Left lung (tissue), 10 donors: ENCODE data around the gene NMT2. TPM values are rescaled to one million over a fixed set of nuclear protein-coding genes. Genes with fewer than 3 reads are reported as not detected.

Experiments used
- ATAC-seq: fragments of 200-7000 bp; cut with Tn5 transposase; one replicate; pipeline ENCODE4 v1.9.1; 2020; ENCODE audit warnings: moderate library complexity
- DNase-seq, 4 donors: peaks; one replicate each; pipeline ENCODE4 v3.0.0-alpha.2; 2013 to 2020
- H3K27ac ChIP-seq, 2 donors: fragments of 200-600 bp; sonication (generic) in 1 of 2; one replicate each; pipeline versions ENCODE4 v1.5.0 to v1.8.0; 2020 to 2021
- H3K27me3 ChIP-seq, 2 donors: fragments of 200-600 bp; sonication (generic) in 1 of 2; one replicate each; pipeline versions ENCODE4 v1.5.0 to v1.8.0; 2020 to 2021
- H3K36me3 ChIP-seq, 2 donors: fragments of 200-600 bp; sonication (generic) in 1 of 2; one replicate each; pipeline versions ENCODE4 v1.5.0 to v1.8.0; 2020 to 2021
- H3K4me1 ChIP-seq, 2 donors: fragments of 200-600 bp; one replicate each; pipeline ENCODE4 v1.8.0; 2021
- H3K4me3 ChIP-seq, 2 donors: fragments of 200-600 bp; sonication (generic) in 1 of 2; one replicate each; pipeline versions ENCODE4 v1.5.0 to v1.8.0; 2020 to 2021; ENCODE audit warnings: mild to moderate bottlenecking in 1 of 2
- H3K9me3 ChIP-seq, 2 donors: fragments of 200-600 bp; sonication (generic) in 1 of 2; one replicate each; pipeline versions ENCODE4 v1.5.0 to v1.8.0; 2020 to 2021
- intact Hi-C, 2 donors: fragments of 100-400 bp; cut with DNase I; formaldehyde crosslinking; loops; one replicate each; pipeline versions ENCODE4 v1.11.2 to v1.14.2; 2022
- polyA plus RNA-seq, 6 donors: library from polyadenylated mRNA; unstranded; fragments of 120-200 nt; gene quantifications; one replicate each; pipeline ENCODE4 v1.2.1, GENCODE V29; 2013; ENCODE audit not compliant: insufficient read length in 6 of 6
- total RNA-seq, 2 donors: library from RNA; stranded (reverse); fragmentation: NEBNext Ultra II Directional; extraction: Animal tissue kit (Norgen Biotek cat#: 25700); gene quantifications; one replicate each; pipeline ENCODE4 v1.2.1, GENCODE V29; 2021
- TF ChIP-seq, protein P1 (sequence below), 2 donors: fragments of 200-600 bp; sonication (generic) in 1 of 2; IDR thresholded peaks; one replicate each; pipeline versions ENCODE4 v1.5.0 to v1.8.0; 2021; ENCODE audit warnings: antibody characterized with exemption in 2 of 2
- donor health status: DM: no; HTN: yes; CAD: no.
- donor health status: DM: no; HTN: no; CAD: no.

Gene NMT2
- total and polyA plus RNA-seq, 8 donors = 9.2 to 38.5 (median 34.7) TPM

DNA sequence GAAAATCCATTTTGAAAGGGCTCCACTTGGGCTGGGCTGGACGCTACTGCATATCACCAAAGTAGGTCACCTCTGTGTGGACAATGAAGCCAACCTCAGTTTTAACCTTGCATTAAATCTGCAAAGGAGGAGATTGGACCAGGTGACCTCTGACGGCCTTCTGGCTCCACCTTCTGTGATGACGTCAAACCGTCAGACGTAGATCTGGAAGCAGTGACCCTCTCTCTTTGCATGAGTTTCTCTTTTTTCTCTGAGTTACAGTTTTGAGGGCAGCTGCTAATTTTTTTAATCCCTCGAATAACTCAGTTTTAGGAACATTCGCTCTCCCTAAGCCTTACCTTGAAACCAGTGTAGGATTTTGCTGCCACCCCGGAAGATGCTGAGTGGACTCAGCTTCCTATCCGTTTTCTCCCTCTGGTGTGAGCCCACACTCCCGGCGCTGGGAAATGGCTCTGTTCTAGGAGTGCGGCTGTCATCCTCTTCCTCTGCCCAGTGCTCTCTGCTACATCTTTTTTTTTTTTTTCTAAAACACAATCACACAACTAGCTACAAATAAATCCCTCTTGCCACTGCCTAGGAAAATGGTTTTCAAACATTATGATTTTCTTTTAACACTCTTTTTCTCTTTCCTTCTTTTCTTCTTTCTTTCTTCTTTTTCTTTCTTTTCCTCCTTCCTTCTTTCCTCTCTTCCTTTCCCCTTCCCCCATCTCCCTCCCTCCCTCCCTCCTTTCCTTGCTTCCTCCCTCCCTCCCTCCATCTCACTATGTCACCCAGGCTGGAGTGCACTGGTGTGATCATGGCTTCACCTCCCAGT, 27.7 kb upstream of the NMT2 start:
- Histone ChIP-seq H3K36me3 (no peaks in the 10 kb centered on the region), H3K27ac (no peak overlapping the region), H3K4me3 (no peak overlapping the region), H3K9me3 (peaks cover 0 to 3% of the 10 kb centered on the region in 2 donors), H3K27me3 (peaks cover 0 to 22% of the 10 kb centered on the region in 2 donors), H3K4me1 (peaks cover 0 to 4% of the 10 kb centered on the region in 2 donors)
- intact Hi-C loops = no loop called here
- ATAC-seq (no peak), DNase-seq (no peak)
- TF ChIP-seq, protein P1, sequence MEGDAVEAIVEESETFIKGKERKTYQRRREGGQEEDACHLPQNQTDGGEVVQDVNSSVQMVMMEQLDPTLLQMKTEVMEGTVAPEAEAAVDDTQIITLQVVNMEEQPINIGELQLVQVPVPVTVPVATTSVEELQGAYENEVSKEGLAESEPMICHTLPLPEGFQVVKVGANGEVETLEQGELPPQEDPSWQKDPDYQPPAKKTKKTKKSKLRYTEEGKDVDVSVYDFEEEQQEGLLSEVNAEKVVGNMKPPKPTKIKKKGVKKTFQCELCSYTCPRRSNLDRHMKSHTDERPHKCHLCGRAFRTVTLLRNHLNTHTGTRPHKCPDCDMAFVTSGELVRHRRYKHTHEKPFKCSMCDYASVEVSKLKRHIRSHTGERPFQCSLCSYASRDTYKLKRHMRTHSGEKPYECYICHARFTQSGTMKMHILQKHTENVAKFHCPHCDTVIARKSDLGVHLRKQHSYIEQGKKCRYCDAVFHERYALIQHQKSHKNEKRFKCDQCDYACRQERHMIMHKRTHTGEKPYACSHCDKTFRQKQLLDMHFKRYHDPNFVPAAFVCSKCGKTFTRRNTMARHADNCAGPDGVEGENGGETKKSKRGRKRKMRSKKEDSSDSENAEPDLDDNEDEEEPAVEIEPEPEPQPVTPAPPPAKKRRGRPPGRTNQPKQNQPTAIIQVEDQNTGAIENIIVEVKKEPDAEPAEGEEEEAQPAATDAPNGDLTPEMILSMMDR (IDR thresholded peaks at IDR 0.05) = no peak

DNA sequence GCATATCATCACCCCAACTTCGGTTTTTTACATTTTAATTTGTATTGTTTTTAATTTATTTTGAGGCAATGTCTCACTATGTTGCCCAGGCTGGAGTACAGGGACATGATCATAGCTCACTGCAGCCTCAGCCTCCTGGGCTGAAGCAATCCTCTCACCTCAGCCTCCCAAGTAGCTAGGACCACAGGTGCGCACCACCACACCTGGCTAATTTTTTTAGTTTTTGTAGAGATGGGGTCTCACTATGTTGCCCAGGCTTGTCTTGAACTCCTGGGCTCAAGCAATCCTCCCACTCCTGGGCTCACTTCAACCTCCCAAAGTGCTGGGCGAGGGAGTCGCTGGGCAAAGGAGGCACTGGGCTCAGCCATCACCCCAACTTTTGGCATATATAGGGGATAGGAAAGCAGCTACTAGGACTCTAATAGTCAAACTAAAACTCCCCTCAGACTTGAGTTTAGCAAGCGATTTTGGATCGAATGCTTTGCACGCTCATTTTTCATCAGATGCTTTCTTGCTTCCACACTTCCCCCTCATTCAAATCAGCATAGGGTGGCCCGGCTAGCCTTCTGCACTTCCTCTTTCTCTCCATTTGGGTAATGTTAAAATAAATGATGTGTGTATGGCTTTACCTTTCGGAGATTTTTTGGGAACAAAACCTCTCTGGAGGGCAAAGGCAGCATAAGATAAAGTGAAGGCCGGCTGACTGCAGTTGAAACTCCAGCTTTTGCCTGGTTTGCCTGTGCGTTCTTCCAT, 20.8 kb upstream of the NMT2 start:
- Histone ChIP-seq H3K9me3 (peaks cover 0 to 3% of the 10 kb centered on the region in 2 donors), H3K4me1 (no peaks in the 10 kb centered on the region), H3K27ac (no peak overlapping the region), H3K36me3 (no peaks in the 10 kb centered on the region), H3K4me3 (no peak overlapping the region), H3K27me3 (no peaks in the 10 kb centered on the region)
- intact Hi-C loops = no loop called here
- no peak for ATAC-seq
- no peak for DNase-seq
- TF ChIP-seq, protein P1 (IDR thresholded peaks at IDR 0.05) = no peak

DNA sequence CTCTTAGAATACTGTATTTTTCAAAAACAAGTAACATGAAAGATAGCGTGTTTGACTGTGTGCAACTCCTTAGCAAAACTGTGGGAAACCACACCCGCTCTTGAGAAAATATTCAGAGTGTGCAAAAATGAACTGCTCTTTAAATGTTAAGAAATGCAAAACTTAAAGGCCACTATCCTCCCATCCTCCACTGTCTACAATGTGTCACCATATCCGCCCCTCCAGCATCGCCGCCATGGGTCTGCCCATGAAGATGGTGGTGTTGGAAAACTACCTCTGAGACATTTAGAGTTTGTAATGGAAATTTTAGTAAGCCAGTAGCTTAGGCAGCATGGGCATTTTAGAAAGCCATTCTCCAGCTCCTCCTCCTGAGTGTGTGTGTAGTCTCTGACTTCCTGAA, 20.1 kb upstream of the NMT2 start:
- Histone ChIP-seq H3K4me3 (no peak overlapping the region), H3K9me3 (peaks cover 0 to 3% of the 10 kb centered on the region in 2 donors), H3K27ac (no peak overlapping the region), H3K36me3 (no peaks in the 10 kb centered on the region), H3K27me3 (no peaks in the 10 kb centered on the region), H3K4me1 (no peaks in the 10 kb centered on the region)
- no peak for DNase-seq
- TF ChIP-seq, protein P1 (IDR thresholded peaks at IDR 0.05) = no peak
- ATAC-seq = no peak
- intact Hi-C loops = no loop called here

DNA sequence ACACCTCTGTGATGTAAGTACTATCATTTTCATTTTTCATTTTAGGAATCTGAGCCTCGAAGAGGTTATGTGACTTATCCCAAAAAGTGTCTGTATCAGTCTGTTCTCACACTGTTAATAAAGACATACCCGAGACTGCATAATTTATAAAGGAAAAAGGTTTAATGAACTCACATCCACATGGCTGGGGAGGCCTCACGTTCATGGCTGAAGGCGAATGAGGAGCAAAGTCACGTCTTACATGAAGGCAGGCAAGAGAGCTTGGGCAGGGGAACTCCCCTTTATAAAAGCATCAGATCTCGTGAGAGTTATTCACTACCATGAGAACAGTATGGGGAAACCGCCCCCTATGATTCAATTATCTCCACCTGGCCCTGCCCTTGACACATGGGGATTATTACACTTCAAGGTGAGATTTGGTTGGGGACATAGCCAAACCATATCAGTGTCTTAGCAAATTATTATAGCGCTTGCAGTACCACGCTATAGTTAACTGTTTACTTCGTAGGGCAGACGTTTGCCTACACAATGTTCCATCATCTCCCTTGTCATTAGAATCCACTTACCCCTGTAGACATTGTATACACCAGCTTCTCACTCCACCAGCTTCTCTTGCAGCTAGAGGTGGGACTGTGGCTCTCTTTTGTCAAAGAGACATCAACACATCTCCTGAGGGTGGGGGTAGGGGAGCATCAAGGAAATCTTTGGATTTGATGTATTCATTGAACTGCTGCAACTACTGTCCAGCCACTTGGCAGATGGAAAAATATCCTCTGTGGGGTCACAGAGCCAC, 15.4 kb upstream of the NMT2 start:
- H3K27ac ChIP-seq = no peak overlapping the region
- no peaks in the 10 kb centered on the region for H3K9me3 ChIP-seq
- no peaks in the 10 kb centered on the region for H3K27me3 ChIP-seq
- no peaks in the 10 kb centered on the region for H3K4me1 ChIP-seq
- intact Hi-C loops = no loop called here
- DNase-seq = no peak
- no peak for ATAC-seq
- no peak overlapping the region for H3K4me3 ChIP-seq
- no peaks in the 10 kb centered on the region for H3K36me3 ChIP-seq
- TF ChIP-seq, protein P1 (IDR thresholded peaks at IDR 0.05) = no peak
